Measurements from ENCODE around the gene TASP1.

- no peak for TF ChIP-seq CTCF (IDR thresholded peaks at IDR 0.05)
- TF ChIP-seq EP300 (IDR thresholded peaks at IDR 0.05), result no peak
Measured at GRCh38 chr20:13423472-13424173, 215.1 kb downstream of the TASP1 start.
